Measurements from ENCODE around the gene CEP295NL. TPM values are rescaled to one million over a fixed set of nuclear protein-coding genes. Genes with fewer than 3 reads are reported as not detected.

CEP295NL gene
- total RNA-seq, 1 experiment from 2014 or later = 0.66 TPM

GRCh38 chr17:78892936-78893379 is 10.0 kb downstream of the CEP295NL start:
- Histone ChIP-seq H2AK5ac (ENCODE audit: insufficient read length, low read length) (no peak overlapping the region), H3K4me2 (ENCODE audit: insufficient read depth, insufficient read length, low read length) (no peak overlapping the region), H3K79me1 (ENCODE audit: insufficient read depth, low read depth, low read length, poor library complexity, severe bottlenecking) (no peaks in the 10 kb centered on the region), H4K8ac (replicated peaks; ENCODE audit: insufficient read length, low read depth, low read length) (no peak overlapping the region), H3T11ph (ENCODE audit: low read length) (no peak overlapping the region), H2BK12ac (ENCODE audit: insufficient read length, low read depth, low read length) (no peak overlapping the region), H3K23me2 (ENCODE audit: insufficient read length, low read depth, low read length, poor library complexity, severe bottlenecking) (no peaks in the 10 kb centered on the region), H3K27me3 (ENCODE audit: insufficient read depth, low read length) (no peaks in the 10 kb centered on the region), H3K4ac (ENCODE audit: low read depth, low read length) (no peak overlapping the region), H2AFZ (ENCODE audit: low read length) (no peak overlapping the region), H3K9ac (ENCODE audit: extremely low read depth, insufficient read length, low read length) (no peak overlapping the region), H3K79me2 (ENCODE audit: insufficient read depth, low read length) (0 out of 2 replicates have a peak, but pooled peaks cover 3% of the 10 kb centered on the region), H3K9me3 (ENCODE audit: control insufficient read depth, low read depth, low read length) (no peaks in the 10 kb centered on the region), H3K4me1 (ENCODE audit: insufficient read depth, low read length) (no peaks in the 10 kb centered on the region), H3K56ac (ENCODE audit: insufficient read length, low read depth, low read length) (no peak overlapping the region), H3K23ac (ENCODE audit: insufficient read length, low read depth, low read length) (no peak overlapping the region), H3K14ac (ENCODE audit: insufficient read depth, low read length) (no peak overlapping the region; the same call in none of the 2 replicates), H2BK5ac (ENCODE audit: insufficient read length, low read length) (no peak overlapping the region), H4K91ac (ENCODE audit: insufficient read length, low read depth, low read length) (no peak overlapping the region), H4K20me1 (ENCODE audit: control insufficient read depth, insufficient read depth, insufficient read length) (no peaks in the 10 kb centered on the region), H3K18ac (ENCODE audit: insufficient read length, low read depth, low read length) (no peak overlapping the region), H2BK20ac (ENCODE audit: low read depth, low read length, poor library complexity, severe bottlenecking) (no peak overlapping the region), H2BK120ac (ENCODE audit: low read depth, low read length, poor library complexity, severe bottlenecking) (no peak overlapping the region), H3K27ac (ENCODE audit: insufficient read length, low read depth, low read length) (no peak overlapping the region), H2BK15ac (ENCODE audit: low read depth, low read length) (no peak overlapping the region), H4K5ac (ENCODE audit: insufficient read length, low read depth, low read length) (no peak overlapping the region)
- DNase-seq = no peak
- peaks cover 0 to 6% (median 0%) of the 10 kb centered on the region in 3 experiments; a peak in 3 of 7 replicates for H3K36me3 Mint-ChIP-seq (ENCODE audit: insufficient read depth in 1 of 3, low read depth in 3 of 3)
- H3K9me3 Mint-ChIP-seq = no peaks in the 10 kb centered on the region; a peak in 1 of 5 replicates
- no CpG with 5 or more reads among the region's 6 CpGs for WGBS (ENCODE audit: extremely low coverage, insufficient read length, low lambda C conversion rate)
- peak overlapping the region in 1 of 2 experiments; percentile 3; a peak in 1 of 5 replicates for H3K4me3 Mint-ChIP-seq
- H3K27ac Mint-ChIP-seq = peak overlapping the region in 1 of 3 experiments; percentile 19; a peak in 1 of 7 replicates
- no peak for TF ChIP-seq CTCF (conservative IDR thresholded peaks at IDR 0.05)
- peaks cover 5 to 17% of the 10 kb centered on the region in 2 experiments; a peak in 2 of 4 replicates for H3K4me1 Mint-ChIP-seq
- no peaks in the 10 kb centered on the region for H3K27me3 Mint-ChIP-seq (ENCODE audit: low read depth)

All from H9 (cell line).